Activated CD4-positive, alpha-beta memory T cell treated with anti-CD3 and anti-CD28 coated beads for 36 hours (primary cell): ENCODE results near the gene ACVR1. TPM values are rescaled to one million over a fixed set of nuclear protein-coding genes. Genes with fewer than 3 reads are reported as not detected.

Experiments
- CTCF ChIA-PET: fragments of 350-600 bp; sonication (Branson Sonifier 250); formaldehyde crosslinking; loops from one replicate; lab custom pipeline; 2021; ENCODE audit warnings: antibody characterized with exemption, inconsistent platforms; lab: Charles Lee
- POLR2A ChIA-PET: fragments of 350-600 bp; sonication (Branson Sonifier 250); formaldehyde crosslinking; loops from one replicate; lab custom pipeline; 2021; ENCODE audit warnings: antibody characterized with exemption; lab: Charles Lee
- DNase-seq: peaks from one replicate; pipeline ENCODE4 v3.0.0-alpha.2; 2020
- H3K27ac Mint-ChIP-seq: one replicate; pipeline ENCODE4 v1.8.0; 2021; ENCODE audit warnings: mixed read lengths
- H3K27me3 Mint-ChIP-seq: one replicate; pipeline ENCODE4 v1.8.0; 2021; ENCODE audit warnings: mixed read lengths
- H3K36me3 Mint-ChIP-seq: one replicate; pipeline ENCODE4 v1.8.0; 2021; ENCODE audit warnings: mixed read lengths
- H3K4me1 Mint-ChIP-seq: one replicate; pipeline ENCODE4 v1.8.0; 2021; ENCODE audit warnings: low read depth, mixed read lengths
- H3K4me3 Mint-ChIP-seq: one replicate; pipeline ENCODE4 v1.8.0; 2021; ENCODE audit warnings: mild to moderate bottlenecking, mixed read lengths
- H3K9me3 Mint-ChIP-seq: one replicate; pipeline ENCODE4 v1.8.0; 2021; ENCODE audit warnings: mixed read lengths
- intact Hi-C: fragments of 100-400 bp; cut with micrococcal nuclease; formaldehyde crosslinking; loops from one replicate; pipeline ENCODE4 v1.15.1; 2023
- total RNA-seq, 2 experiments: library from RNA; stranded (reverse); gene quantifications; one replicate each; pipeline ENCODE4 v1.2.3, GENCODE V29; 2021

Gene ACVR1
- total RNA-seq, 2 experiments from 2014 or later, result 24.8 to 25.0 TPM

DNA sequence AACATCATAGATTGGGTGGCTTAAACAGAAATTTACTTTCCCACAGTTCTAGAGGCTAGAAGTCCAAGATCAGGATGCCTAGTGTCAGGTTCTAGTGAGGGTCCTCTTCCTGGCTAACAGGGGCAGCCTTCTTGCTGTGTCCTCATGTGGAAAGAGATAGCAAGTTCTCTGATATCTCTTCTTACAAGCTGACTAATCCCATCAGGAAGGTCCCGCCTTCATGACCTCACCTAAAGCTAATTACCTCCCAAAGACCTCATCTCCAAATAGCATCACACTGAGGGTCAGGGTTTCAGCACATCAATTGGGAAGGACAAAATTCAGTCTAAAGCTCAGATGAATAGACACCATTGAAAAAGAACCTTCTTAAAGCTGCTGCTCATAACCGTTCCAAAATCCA, 22.9 kb downstream of the ACVR1 start:
- POLR2A ChIA-PET, result interaction anchor here (0.6 to 1.2 kb wide), 3 partner anchors 11 to 1427 kb away, joined by 3 to 5 read pairs (median 4); partner anchors contain the start of gene ACVR1
- CTCF ChIA-PET, result interaction anchor here (1.3 kb wide), 1 partner anchor 24 kb away, joined by 7 read pairs; the partner anchor contains the start of gene ACVR1
- Mint-ChIP-seq H3K27me3 (no peaks in the 10 kb centered on the region), H3K27ac (no peak overlapping the region), H3K4me1 (peaks cover 59% of the 10 kb centered on the region), H3K9me3 (no peaks in the 10 kb centered on the region), H3K4me3 (no peak overlapping the region), H3K36me3 (peaks cover 34% of the 10 kb centered on the region)
- no peak for DNase-seq
- intact Hi-C loops, result loop anchor here (2.0 kb wide), 1 partner anchor 14 kb away; no protein-coding TSS in a partner anchor

DNA sequence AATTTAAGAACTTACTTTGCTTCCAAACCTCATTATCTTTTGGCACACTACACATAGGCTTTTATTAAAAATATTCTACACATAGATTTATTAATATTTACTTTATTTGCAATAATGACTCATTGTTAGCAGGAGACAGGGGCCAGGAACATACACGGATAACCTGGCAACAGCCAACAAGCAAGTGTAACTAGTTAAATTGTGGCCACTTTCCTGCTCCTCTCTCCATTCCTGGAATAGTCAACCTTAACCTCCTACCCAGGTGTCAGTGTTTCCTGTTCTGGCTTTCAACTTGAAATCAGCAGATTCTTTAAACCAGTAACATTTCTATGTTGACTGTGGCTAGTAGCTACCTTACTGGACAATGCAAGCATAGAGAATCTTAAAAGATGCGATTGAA, 26.5 kb downstream of the ACVR1 start:
- H3K4me1 Mint-ChIP-seq, result peaks cover 47% of the 10 kb centered on the region
- no peak overlapping the region for H3K4me3 Mint-ChIP-seq
- ChIA-PET POLR2A (no interaction called here), CTCF (interaction anchor here (0.6 to 1.6 kb wide), 2 partner anchors 11 to 98 kb away, joined by 3 to 5 read pairs; no protein-coding TSS in a partner anchor)
- no peak overlapping the region for H3K27ac Mint-ChIP-seq
- DNase-seq, result no peak
- intact Hi-C loops, result no loop called here
- no peaks in the 10 kb centered on the region for H3K27me3 Mint-ChIP-seq
- H3K36me3 Mint-ChIP-seq, result peaks cover 35% of the 10 kb centered on the region
- H3K9me3 Mint-ChIP-seq, result no peaks in the 10 kb centered on the region

DNA sequence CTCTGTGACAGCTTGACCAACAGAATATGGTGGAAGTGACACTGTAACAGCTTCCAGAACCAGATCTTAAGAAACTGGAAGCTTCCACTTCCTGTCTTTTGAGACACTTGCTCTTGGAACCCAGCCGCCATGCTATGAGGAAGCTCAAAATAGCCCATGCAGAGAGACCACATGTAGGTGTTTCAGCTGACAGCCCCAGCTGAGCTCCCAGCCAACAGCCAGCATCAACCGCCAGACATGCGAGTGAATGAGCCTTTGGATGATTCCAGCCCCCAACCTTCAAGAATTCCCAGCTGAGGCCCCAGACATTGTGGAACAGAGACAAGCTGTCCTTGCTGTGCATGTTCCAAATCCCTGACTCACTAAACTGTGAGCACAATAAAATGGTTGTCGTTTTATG, 27.9 kb downstream of the ACVR1 start:
- intact Hi-C loops, result no loop called here
- DNase-seq, result no peak
- CTCF ChIA-PET, result no interaction called here
- Mint-ChIP-seq H3K9me3 (no peaks in the 10 kb centered on the region), H3K36me3 (peaks cover 37% of the 10 kb centered on the region), H3K27ac (no peak overlapping the region), H3K4me1 (peaks cover 36% of the 10 kb centered on the region), H3K4me3 (no peak overlapping the region), H3K27me3 (no peaks in the 10 kb centered on the region)
- POLR2A ChIA-PET, result interaction anchor here (0.6 kb wide), 1 partner anchor 382 kb away, joined by 3 read pairs; no protein-coding TSS in a partner anchor

DNA sequence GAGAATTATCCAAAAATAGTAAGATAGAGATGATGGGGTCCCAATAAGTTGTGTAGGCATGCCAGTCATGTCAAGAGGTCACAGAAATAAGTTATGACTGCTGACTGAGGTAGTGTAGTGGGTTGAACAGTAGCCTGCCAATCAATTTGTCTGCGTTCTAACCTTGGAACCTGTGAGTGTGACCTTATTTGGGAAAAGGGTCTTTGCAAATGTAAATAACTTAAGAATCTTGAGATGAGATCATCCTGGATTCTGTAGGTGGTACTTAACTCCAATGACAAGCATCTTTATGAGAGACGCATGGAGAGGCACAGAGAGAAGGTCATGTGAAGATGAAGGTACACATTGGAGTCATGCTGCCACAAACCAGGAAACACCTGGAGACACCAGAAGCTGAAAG, 31.0 kb downstream of the ACVR1 start:
- Mint-ChIP-seq H3K36me3 (peaks cover 27% of the 10 kb centered on the region), H3K9me3 (no peaks in the 10 kb centered on the region)
- POLR2A ChIA-PET, result no interaction called here

DNA sequence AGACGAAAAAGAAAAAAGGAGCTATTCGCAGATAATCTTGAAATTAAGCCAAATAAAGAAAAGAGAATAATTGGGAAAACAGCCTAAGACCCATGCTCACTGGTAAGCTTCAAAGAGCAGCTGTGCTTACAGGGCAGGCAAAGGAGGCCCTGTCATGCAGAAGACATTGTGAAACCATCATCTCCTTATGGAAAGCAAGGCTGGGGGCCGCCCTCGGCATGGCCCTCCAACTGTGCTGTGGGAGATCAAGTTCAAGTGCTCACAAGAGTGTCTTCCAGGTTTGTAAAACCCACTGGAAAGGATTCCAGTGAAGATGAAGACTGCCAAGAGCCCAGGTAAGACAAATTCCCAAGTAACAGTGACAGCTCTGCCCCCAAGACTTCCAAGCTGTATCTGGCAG, 32.2 kb downstream of the ACVR1 start:
- intact Hi-C loops, result no loop called here
- H3K4me3 Mint-ChIP-seq, result no peak overlapping the region
- no peak overlapping the region for H3K27ac Mint-ChIP-seq
- peaks cover 26% of the 10 kb centered on the region for H3K36me3 Mint-ChIP-seq
- POLR2A ChIA-PET, result no interaction called here
- H3K4me1 Mint-ChIP-seq, result peaks cover 25% of the 10 kb centered on the region
- no peaks in the 10 kb centered on the region for H3K27me3 Mint-ChIP-seq
- CTCF ChIA-PET, result no interaction called here
- DNase-seq, result no peak
- H3K9me3 Mint-ChIP-seq, result no peaks in the 10 kb centered on the region

More for the DNA sequence above, 31.0 kb downstream of the ACVR1 start:
- no peak overlapping the region for H3K27ac Mint-ChIP-seq
- H3K4me3 Mint-ChIP-seq, result no peak overlapping the region
- H3K27me3 Mint-ChIP-seq, result no peaks in the 10 kb centered on the region
- CTCF ChIA-PET, result no interaction called here
- peaks cover 25% of the 10 kb centered on the region for H3K4me1 Mint-ChIP-seq
- no peak for DNase-seq
- intact Hi-C loops, result no loop called here

DNA sequence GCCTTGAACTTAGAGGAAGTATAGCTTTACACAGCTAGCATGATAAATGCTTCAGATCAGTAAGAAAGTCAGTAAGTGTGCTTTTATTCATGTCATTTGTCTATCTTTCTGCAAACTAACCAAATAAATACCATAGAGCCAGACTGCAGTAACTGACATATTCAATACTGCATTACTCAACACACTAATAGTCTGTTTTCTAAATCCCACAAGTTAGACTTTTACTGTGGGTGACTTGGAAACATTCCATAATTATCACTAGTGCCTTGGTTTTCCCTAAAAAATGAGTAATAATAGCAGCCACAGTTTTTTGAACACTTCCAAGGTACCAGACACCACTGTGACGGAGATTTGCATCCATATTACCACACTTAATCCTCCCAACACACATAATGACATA, 33.0 kb downstream of the ACVR1 start:
- intact Hi-C loops, result no loop called here
- peaks cover 33% of the 10 kb centered on the region for H3K4me1 Mint-ChIP-seq
- H3K36me3 Mint-ChIP-seq, result peaks cover 20% of the 10 kb centered on the region
- no peaks in the 10 kb centered on the region for H3K9me3 Mint-ChIP-seq
- H3K27me3 Mint-ChIP-seq, result no peaks in the 10 kb centered on the region
- no peak overlapping the region for H3K27ac Mint-ChIP-seq
- H3K4me3 Mint-ChIP-seq, result no peak overlapping the region
- ChIA-PET CTCF (no interaction called here), POLR2A (no interaction called here)
- no peak for DNase-seq

DNA sequence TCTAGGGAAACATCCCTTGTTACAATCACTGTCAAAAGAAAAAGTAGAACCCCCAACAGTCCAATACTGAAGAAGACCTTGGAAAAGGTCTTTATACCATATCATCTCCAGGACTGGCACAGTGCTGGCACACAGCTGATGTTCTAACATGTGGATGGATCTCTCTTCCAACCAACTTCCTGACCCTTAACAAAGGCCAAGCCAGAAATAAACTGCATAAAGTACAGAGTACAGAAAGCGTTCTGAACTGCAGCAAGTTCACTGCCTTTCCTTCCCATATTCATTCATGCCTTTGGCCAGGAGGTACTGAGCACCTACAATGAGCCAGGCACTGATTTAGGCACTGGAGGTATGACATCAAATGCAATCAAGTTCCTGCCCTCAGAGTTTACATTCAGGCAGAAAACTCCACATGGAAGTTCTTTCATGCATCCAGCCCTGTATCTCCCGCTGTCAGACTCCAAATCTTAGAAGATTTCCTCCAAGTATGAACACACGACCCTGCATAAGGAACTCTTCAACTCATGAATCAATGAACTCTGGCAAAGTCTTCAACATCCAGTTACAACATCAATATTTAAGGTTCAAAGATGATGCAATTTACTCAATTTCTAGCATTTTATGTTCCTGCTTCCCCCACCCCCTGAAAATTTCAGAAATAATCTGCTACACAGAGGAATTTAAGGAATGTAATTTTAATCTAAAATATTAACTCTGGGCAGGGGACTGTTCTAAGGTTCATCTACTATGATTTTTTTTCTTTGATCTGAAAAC, 33.8 kb downstream of the ACVR1 start:
- no peaks in the 10 kb centered on the region for H3K9me3 Mint-ChIP-seq
- peaks cover 17% of the 10 kb centered on the region for H3K36me3 Mint-ChIP-seq
- CTCF ChIA-PET, result no interaction called here
- no peak overlapping the region for H3K4me3 Mint-ChIP-seq
- POLR2A ChIA-PET, result no interaction called here
- no peak overlapping the region for H3K27ac Mint-ChIP-seq
- DNase-seq, result no peak
- intact Hi-C loops, result no loop called here
- no peaks in the 10 kb centered on the region for H3K27me3 Mint-ChIP-seq
- H3K4me1 Mint-ChIP-seq, result peaks cover 34% of the 10 kb centered on the region

DNA sequence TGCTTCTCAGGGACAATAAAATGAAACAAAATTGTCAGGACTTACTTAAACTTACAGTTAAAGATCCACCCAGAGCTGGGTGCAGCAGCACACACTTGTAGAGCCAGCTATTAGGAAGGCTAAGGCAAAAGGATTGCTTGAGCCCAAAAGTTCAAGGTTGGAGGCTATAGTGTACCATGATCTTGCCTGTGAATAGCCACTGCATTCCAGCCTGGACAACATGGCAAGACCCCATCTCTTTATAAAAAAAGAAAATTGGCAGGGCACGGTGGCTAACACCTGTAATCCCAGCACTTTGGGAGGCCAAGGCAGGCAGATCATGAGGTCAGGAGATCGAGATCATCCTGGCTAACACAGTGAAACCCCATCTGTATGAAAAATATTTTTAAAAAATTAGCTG, 34.6 kb downstream of the ACVR1 start:
- POLR2A ChIA-PET, result no interaction called here
- Mint-ChIP-seq H3K9me3 (no peaks in the 10 kb centered on the region), H3K4me1 (peaks cover 41% of the 10 kb centered on the region), H3K4me3 (no peak overlapping the region), H3K27ac (no peak overlapping the region), H3K36me3 (peaks cover 21% of the 10 kb centered on the region), H3K27me3 (no peaks in the 10 kb centered on the region)
- no peak for DNase-seq
- intact Hi-C loops, result no loop called here
- CTCF ChIA-PET, result interaction anchor here (0.6 to 1.2 kb wide), 2 partner anchors 154 to 331 kb away, joined by 3 to 4 read pairs; no protein-coding TSS in a partner anchor

DNA sequence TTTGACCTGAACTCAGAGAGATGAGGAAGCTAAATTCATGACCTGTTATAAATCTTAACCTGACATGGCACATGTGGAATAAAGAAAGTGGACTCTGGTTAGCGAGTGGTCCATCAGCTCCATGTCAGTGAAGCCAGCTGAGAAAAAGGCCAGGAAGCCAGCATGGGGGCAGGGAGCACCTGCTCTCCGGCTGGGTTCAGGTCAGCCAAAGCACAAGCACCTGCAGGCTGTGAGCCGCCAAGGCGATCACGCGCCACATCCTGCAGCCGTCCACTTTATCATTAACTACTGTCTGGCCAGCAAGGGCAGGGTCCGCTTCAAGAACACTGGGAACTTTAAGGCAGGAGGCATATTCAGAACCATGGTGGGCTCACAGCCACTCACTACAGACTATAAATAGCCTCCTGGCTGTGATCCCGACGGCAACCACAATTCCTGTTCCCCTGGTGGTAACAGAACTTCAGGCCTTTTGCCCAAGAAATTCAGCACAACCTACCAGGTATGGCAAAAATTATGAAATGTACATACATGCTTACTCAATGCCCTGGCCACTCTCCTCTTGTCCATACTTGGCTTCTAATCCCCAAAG, 35.5 kb downstream of the ACVR1 start:
- no peak for DNase-seq
- Mint-ChIP-seq H3K4me1 (peaks cover 46% of the 10 kb centered on the region), H3K4me3 (no peak overlapping the region), H3K36me3 (peaks cover 22% of the 10 kb centered on the region), H3K27me3 (no peaks in the 10 kb centered on the region), H3K27ac (no peak overlapping the region), H3K9me3 (no peaks in the 10 kb centered on the region)
- ChIA-PET CTCF (interaction anchor here (1.2 kb wide), 1 partner anchor 330 kb away, joined by 3 read pairs; no protein-coding TSS in a partner anchor), POLR2A (no interaction called here)
- intact Hi-C loops, result no loop called here

DNA sequence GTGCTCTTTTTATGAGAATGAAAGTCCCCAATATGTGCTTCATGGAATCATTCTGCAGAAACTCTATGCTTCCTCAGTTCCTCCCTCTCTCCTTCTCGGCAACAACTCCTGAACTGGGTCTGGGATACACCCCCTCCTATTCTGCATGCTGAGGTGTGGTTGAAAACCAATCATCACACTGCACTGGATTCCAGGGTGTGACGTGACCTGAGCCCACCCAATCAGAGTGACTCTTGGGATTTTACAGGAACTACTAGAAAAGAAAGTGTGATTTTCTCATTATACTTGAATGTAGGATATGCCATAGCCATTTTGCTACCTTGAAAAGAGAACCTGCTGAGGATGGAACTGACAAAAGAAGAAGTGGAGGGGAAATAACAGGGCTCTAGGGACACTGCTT, 36.3 kb downstream of the ACVR1 start:
- DNase-seq, result no peak
- H3K27me3 Mint-ChIP-seq, result no peaks in the 10 kb centered on the region
- ChIA-PET CTCF (no interaction called here), POLR2A (no interaction called here)
- intact Hi-C loops, result loop anchor here (2.0 to 5.0 kb wide), 2 partner anchors 13 to 32 kb away; no protein-coding TSS in a partner anchor
- no peaks in the 10 kb centered on the region for H3K9me3 Mint-ChIP-seq
- no peak overlapping the region for H3K27ac Mint-ChIP-seq
- H3K4me3 Mint-ChIP-seq, result no peak overlapping the region
- peaks cover 15% of the 10 kb centered on the region for H3K36me3 Mint-ChIP-seq
- peaks cover 40% of the 10 kb centered on the region for H3K4me1 Mint-ChIP-seq

DNA sequence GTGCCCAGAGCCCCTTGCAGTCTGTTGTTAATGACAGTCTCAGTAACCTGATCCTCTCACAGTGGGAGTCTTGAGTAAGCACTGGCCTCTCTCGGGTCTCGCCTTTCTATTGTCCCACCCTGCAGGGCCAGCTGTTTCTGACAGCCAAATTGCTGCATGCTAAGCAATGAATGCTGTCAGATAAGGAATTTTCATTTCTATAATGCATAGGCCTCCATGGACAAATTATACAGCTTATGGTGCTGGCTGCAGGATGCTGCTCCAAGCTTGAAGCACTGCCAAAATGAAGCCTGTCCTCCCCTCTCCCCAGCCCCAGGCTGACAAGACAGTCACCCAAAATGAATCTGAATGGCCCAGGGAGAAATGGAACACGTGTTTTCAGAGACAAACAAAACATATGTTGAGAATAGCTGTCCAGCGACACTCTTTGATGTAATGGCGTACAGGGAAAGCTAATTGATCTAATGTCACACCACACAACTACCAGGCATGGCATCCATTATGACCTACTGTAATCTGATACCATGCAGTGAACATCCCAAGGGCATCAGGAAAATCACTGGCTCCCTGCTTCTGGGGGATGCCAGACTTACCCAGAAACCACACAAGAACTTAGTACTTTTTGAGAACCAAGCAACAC, 36.8 kb downstream of the ACVR1 start:
- POLR2A ChIA-PET, result interaction anchor here (1.5 kb wide), 1 partner anchor 37 kb away, joined by 6 read pairs; the partner anchor contains the start of gene ACVR1
- Mint-ChIP-seq H3K4me3 (no peak overlapping the region), H3K27me3 (no peaks in the 10 kb centered on the region), H3K4me1 (peaks cover 42% of the 10 kb centered on the region), H3K36me3 (peaks cover 16% of the 10 kb centered on the region), H3K9me3 (no peaks in the 10 kb centered on the region), H3K27ac (no peak overlapping the region)
- CTCF ChIA-PET, result interaction anchor here (1.0 kb wide), 1 partner anchor 37 kb away, joined by 3 read pairs; the partner anchor contains the start of gene ACVR1
- intact Hi-C loops, result loop anchor here (2.0 to 5.0 kb wide), 2 partner anchors 14 to 33 kb away; no protein-coding TSS in a partner anchor
- no peak for DNase-seq
